Subcutaneous adipose tissue (tissue), 4 donors: ENCODE measurements around the gene AFG1L. TPM values are rescaled to one million over a fixed set of nuclear protein-coding genes. Genes with fewer than 3 reads are reported as not detected.

ENCODE experiments used
- CTCF ChIP-seq: fragments of 450-650 bp; IDR thresholded peaks from one replicate; pipeline ENCODE4 v1.5.1; 2016; ENCODE audit warnings: low read depth, mild to moderate bottlenecking, control low read depth, antibody characterized with exemption, moderate library complexity
- total RNA-seq, 4 donors: library from RNA; depleted of rRNA; stranded (reverse); fragments of >200 nt; gene quantifications; one replicate each; pipeline ENCODE4 v1.1.0, GENCODE V29; 2016

The AFG1L gene
- total RNA-seq, 4 donors from 2014 or later: 1.9 to 4.4 (median 2.9) TPM

- TF ChIP-seq CTCF: no peak
Observed at GRCh38 chr6:108423982-108424705, 129.3 kb downstream of the AFG1L start.

GRCh38 chr6:108425428-108425827 is 130.6 kb downstream of the AFG1L start:
- no peak for TF ChIP-seq CTCF

GRCh38 chr6:108432143-108432542 is 137.3 kb downstream of the AFG1L start:
- no peak for TF ChIP-seq CTCF

GRCh38 chr6:108432792-108433191 is 137.9 kb downstream of the AFG1L start:
- no peak for TF ChIP-seq CTCF

- TF ChIP-seq CTCF: no peak
Observed at GRCh38 chr6:108434222-108434621, 139.4 kb downstream of the AFG1L start.

GRCh38 chr6:108435391-108435790 is 140.5 kb downstream of the AFG1L start:
- no peak for TF ChIP-seq CTCF

- TF ChIP-seq CTCF: no peak
Observed at GRCh38 chr6:108436771-108437170, 141.9 kb downstream of the AFG1L start.
